Activated CD4-positive, CD25-positive, alpha-beta regulatory T cell treated with anti-CD3 and anti-CD28 coated beads, Interleukin-2, amount 50 U/mL, for 72 hours (primary cell): ENCODE measurements around the gene CDK13.
"Not testable (repeated sequence)": the region's sequence is repeated elsewhere in the genome, so short reads cannot be mapped to it uniquely, and the experiment has no call there.

ENCODE experiments used
- DNase-seq: peaks from one replicate; pipeline ENCODE4 v3.0.0; 2021

CDK13 gene

GRCh38 chr7:40105879-40106473, 155.9 kb downstream of the CDK13 start:
- no peak for DNase-seq

DNA sequence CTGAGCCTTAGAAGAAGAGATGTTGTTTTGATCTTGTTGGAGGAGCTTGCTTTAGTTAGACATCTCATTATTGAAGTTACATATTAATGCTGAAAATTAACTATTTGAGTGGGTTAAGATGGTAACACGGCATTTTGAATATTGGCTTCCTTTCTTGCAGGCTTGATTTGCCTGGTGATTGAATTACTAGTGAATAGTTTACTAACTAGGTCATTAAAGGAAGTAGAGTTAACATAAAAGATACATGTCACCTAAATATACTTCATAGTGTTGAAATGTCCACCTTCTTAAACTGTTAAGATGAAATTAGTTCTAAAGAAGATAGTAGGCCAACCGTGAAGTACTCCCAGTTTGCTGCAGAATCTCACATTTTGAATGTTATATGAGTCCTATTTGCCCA, 165.9 kb downstream of the CDK13 start:
- no peak for DNase-seq

GRCh38 chr7:40117199-40117598, 167.1 kb downstream of the CDK13 start:
- not testable (repeated sequence) for DNase-seq

DNA sequence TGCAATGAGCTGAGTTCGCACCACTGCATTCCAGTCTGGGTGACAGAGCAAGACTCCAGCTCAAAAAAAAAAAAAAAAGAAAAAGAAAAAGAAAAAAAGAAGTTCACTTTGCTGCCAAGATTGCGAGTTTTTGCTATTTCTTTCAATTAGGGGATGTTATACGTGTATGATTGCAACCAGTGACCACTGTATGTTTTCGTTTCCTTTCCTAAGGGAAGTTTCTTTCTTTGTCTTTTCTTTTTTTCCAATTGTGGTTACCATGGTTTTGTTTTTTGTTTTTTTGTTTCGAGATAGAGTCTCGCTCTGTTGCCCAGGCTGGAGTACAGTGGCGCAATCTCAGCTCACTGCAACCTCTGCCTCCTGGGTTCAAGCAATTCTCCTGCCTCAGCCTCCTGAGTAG, 168.1 kb downstream of the CDK13 start:
- not testable (repeated sequence) for DNase-seq

- no peak for DNase-seq
Measured at GRCh38 chr7:40120020-40120419, 170.0 kb downstream of the CDK13 start.

GRCh38 chr7:40122100-40122939, 172.3 kb downstream of the CDK13 start:
- DNase-seq = not testable (repeated sequence)

GRCh38 chr7:40122940-40123254, 172.8 kb downstream of the CDK13 start:
- no peak for DNase-seq

DNA sequence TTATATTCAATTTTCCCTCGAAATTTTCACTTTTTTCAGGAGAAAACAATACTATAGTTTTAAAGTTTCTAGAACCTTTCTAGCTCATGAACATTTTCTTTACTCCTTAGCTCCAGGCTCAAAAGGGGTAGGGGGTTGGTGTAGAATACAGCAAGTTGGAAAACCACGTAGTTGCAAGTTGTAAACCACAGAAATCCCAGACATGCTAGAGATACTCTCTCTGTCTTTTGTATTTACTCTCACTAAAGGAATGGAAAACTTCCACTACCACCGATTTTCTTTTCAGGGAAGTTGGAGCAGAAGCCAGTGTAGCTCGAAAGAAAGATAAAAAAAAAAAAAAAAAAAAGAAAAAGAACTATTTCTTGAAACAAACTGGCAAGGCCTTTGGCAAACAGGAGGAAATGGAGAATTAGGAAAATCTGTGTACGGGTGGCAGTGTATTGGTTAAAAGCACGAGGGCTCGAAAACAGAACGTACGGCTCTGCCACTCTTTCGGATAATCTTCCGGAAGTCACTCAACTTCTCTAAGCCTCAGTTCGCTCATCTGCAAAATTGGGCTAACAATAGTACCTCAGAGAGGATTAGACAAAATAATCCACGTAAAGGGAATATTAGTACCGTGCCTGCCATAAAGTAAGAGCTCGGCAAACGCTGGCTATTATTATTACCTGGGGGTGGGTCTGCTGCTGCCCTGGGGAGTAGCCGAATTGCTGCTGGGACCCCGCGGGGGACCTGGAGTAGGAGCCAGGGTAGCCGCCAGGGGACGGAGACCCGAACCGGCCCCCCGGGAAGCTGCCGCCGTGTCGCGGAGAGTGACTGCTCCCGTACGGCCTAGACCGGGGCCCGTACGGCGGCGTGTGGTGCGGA, 183.7 kb downstream of the CDK13 start:
- no peak for DNase-seq

DNA sequence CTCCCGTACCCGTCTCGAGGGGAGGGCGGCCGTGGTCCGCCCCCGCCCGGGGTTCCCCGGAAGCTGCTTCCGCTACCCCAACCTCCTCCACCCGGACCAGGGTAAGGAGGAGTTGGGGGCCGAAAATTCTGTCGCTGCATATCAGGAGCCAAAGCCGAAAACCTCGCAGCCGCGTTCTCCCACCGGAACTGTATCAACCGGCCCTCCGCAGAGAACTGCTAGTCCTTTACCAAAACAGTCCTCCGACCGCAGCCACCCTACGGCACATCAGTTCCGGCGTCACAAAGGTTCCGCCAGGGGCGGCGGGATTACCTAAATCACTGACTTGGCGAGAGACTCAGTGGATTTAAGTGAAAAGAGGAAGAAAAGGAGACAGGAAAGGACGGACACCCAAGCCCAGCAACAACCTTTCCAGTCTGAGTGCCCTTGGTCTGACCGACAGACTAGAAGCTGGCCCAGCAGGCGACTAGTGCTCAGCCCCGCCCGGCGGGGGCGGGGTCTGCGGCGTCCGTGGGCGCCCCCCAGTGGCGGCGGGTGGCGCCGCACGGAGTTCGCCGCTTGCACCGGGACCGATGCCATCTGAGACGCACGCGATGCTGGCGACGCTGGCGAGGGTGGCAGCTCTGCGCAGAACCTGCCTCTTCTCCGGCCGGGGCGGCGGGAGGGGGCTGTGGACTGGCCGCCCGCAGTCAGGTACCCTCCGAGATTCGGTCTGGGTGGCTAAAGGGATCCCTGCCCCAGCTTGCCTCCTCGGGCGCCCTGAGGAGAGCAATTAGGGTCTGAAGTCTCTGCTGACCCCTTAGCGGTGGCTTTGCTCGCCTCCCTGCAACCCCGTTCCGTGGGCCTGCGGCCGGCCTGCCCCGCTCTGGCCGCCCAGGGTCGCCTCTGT, 184.6 kb downstream of the CDK13 start, which contains the start of the genes MPLKIP and SUGCT:
Gene MPLKIP, minus strand, starts transcription at position 195 of the 889 bp plus-strand sequence. Its CDS starts 55 bp downstream, at position 140.
Gene SUGCT, plus strand, starts transcription at position 578 of the 889 bp plus-strand sequence.
- peak; percentile 85 for DNase-seq

- no peak for DNase-seq
Measured at GRCh38 chr7:40135317-40135610, 185.2 kb downstream of the CDK13 start.

DNA sequence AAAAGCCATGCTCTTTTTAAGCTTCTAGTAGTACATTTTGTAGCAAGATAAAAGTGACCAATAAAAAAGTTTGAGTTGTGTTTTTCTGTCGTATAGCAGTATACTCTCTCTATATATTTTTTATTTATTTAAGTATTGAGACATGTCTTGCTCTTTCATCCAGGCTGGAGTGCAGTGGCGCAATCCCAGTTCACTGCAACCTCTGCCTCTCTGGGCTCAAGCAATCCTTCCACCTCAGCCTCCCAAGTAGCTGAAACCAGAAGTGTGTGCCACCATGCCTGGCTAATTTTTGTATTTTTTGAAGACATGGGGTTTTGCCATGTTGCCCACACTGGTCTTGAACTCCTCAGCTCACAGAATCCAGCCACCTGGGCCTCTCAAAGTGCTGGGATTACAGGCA, 187.5 kb downstream of the CDK13 start:
- DNase-seq = no peak

DNA sequence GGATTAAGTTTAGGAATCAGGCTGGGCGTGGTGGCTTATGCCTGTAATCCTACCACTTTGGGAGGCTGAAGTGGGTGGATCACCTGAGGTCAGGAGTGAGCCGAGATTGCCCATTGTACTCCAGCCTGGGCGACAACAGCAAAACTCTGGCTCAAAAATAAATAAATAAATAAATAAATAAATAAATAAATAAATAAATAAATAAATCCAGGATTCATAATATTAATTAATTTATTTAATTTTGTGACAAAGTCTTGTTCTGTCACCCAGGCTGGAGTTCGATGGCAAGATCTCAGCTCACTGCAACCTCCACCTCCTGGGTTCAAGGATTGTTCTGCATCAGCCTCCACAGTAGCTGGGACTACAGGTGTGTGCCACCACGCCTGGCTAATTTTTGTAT, 188.9 kb downstream of the CDK13 start:
- no peak for DNase-seq

- not testable (repeated sequence) for DNase-seq
Measured at GRCh38 chr7:40139891-40140290, 189.8 kb downstream of the CDK13 start.

GRCh38 chr7:40141916-40142315, 191.9 kb downstream of the CDK13 start:
- not testable (repeated sequence) for DNase-seq

GRCh38 chr7:40145596-40146130, 195.6 kb downstream of the CDK13 start:
- DNase-seq = not testable (repeated sequence)

DNA sequence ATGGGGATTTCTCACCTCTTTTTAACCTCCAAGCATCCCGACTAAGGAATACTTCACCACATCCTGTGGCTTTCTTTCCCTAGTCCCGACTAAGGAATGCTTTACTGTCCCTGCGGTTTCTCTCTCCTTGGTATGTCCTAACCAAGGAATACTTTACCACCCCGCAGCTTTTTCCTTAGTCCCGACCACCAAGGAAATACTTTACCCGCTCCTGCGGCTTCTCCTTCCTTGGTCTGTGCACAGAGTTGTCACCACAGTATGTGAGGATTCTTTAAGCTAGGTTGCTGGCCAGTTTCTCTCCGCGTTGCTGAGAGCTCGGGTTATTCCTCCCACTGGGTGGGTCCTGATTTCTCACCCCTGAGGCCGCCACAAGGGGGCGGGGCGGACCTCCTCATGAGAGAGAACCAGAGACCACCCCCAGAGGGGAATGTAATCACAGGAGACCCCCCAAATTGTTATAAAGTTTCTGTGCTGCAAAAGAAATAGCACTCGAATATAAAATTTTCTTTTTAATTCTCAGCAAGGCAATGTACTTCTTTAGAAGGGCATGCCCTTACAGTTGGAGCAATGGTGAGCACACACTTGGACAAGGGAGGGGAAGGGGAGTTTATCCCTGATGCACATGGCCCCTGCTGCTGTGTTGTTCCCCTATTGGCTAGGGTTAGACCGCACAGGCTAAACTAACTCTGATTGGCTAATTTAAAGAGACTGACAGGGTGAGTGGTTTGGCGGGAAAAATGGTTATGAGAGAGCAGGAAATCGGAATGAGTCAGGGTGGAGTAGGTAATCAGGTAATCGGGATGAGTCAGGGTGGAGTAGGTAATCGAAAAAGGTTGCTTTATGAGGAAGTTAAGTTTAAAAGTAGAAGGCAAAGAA, 197.6 kb downstream of the CDK13 start:
- no peak for DNase-seq

DNA sequence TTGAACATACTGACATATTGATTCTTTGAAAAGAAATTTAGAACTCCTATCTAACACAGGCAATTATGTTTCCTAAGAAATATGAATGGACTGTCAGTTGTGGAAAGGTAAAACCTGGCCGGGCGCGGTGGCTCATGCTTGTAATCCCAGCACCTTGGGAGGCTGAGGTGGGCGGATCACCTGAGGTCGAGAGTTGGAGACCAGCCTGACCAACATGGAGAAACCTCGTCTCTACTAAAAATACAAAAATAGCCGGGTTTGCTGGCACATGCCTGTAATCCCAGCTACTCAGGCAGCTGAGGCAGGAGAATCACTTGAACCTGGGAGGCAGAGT, 198.2 kb downstream of the CDK13 start:
- DNase-seq = not testable (repeated sequence)

DNA sequence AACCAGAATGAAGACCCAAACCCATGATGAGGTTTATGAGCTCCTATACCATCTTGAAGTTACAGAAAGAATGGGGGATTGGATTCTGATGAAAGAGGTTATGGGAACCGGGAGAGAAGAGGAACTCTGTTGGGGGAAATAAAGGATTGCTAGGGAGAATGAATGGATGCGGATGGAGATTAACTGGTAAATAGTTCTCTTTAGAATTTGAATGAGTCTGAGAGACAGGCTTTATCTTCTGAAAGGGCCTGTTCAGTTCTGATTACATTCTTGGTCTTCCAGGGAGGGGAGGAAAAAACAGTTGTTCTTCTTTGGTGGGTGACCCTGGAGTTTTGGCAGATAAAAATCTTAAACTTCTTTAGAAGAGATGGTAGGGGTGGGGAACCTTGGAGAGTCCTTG, 198.6 kb downstream of the CDK13 start:
- DNase-seq = no peak
